Measurements from ENCODE around the gene BOLA1. TPM values are rescaled to one million over a fixed set of nuclear protein-coding genes. Genes with fewer than 3 reads are reported as not detected.
A peak's percentile ranks its signal among the peaks of the same experiment; 100 is the strongest.

BOLA1 gene
- total RNA-seq, 1 donor from 2014 or later, result 11.6 TPM

DNA sequence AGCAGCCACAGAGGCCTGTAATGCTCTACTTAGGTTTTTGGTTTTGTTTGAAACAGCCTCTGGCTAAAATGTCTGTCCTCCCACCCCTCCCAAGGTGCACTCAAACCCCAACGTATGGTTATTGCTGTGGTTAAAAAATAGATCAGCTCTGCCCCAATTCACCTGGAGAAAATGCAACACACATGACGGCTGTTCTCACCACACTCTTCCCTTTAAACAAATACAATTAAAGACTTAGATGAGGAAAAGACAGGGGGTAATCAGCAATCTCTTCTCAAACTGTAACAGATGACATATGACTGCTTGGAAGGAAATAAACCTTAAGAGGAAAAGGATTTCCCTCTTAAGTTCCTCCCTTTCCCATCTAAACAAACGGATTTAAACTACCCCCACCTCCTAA is 43.5 kb downstream of the BOLA1 start:
- no peak overlapping the region for H3K4me3 Mint-ChIP-seq
- H3K27ac Mint-ChIP-seq, result peak overlapping the region; percentile 73
- H3K36me3 Mint-ChIP-seq, result peaks cover 15% of the 10 kb centered on the region
- H3K27me3 Mint-ChIP-seq (ENCODE audit: low read depth), result no peaks in the 10 kb centered on the region
- DNase-seq (ENCODE audit: low spot score in 2 of 2, unreplicated experiment in 2 of 2), result no peak
- TF ChIP-seq, protein P1, sequence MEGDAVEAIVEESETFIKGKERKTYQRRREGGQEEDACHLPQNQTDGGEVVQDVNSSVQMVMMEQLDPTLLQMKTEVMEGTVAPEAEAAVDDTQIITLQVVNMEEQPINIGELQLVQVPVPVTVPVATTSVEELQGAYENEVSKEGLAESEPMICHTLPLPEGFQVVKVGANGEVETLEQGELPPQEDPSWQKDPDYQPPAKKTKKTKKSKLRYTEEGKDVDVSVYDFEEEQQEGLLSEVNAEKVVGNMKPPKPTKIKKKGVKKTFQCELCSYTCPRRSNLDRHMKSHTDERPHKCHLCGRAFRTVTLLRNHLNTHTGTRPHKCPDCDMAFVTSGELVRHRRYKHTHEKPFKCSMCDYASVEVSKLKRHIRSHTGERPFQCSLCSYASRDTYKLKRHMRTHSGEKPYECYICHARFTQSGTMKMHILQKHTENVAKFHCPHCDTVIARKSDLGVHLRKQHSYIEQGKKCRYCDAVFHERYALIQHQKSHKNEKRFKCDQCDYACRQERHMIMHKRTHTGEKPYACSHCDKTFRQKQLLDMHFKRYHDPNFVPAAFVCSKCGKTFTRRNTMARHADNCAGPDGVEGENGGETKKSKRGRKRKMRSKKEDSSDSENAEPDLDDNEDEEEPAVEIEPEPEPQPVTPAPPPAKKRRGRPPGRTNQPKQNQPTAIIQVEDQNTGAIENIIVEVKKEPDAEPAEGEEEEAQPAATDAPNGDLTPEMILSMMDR (IDR thresholded peaks at IDR 0.05; ENCODE audit: unreplicated experiment), result no peak
- H3K4me1 Mint-ChIP-seq, result peaks cover 18% of the 10 kb centered on the region
- no peaks in the 10 kb centered on the region for H3K9me3 Mint-ChIP-seq

DNA sequence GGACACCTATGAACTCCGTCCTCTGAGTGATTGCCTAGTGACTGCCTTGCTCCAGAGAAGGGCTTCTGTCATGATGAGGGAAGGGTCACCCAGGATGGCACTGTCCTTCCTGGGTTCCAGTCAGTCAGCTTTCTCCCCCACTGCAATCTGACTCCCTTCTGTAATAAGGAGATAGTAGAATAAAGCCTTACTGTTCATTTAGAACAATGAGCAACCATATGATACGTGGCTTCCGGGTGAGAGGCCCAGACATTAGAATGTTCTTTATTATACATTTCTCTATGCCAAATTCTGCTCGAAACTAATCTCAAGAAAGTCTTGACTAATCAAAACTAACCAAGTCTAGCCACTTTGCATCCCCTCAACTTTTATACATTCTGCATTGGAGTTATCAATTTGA is 45.8 kb downstream of the BOLA1 start:
- Mint-ChIP-seq H3K4me3 (no peak overlapping the region), H3K36me3 (peaks cover 25% of the 10 kb centered on the region), H3K27ac (no peak overlapping the region)

DNA sequence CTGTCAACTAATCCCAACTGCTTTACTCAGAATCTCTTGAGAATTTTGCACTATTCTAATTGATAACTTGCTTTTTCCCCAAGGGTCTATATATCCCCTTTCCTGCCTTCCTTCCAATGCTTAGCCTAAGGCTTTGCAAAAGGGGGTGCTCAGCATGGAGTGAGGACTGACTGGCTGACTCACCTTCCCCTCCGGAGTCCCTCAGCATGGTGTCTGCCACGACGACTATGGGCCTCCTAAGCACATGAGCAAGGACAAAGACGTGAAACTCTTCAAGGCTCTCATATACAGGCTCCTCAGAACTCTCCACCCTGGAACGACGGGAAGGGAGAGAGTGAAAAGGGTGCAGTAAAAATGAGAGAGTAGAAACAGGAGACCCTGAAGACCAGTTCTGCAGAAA is 50.5 kb downstream of the BOLA1 start:
- H3K27me3 Mint-ChIP-seq (ENCODE audit: low read depth), result no peaks in the 10 kb centered on the region
- no peak overlapping the region for H3K27ac Mint-ChIP-seq
- H3K4me1 Mint-ChIP-seq, result no peaks in the 10 kb centered on the region
- TF ChIP-seq, protein P1 (IDR thresholded peaks at IDR 0.05; ENCODE audit: unreplicated experiment), result no peak
- H3K4me3 Mint-ChIP-seq, result no peak overlapping the region
- H3K9me3 Mint-ChIP-seq, result peaks cover 16% of the 10 kb centered on the region
- H3K36me3 Mint-ChIP-seq, result peaks cover 43% of the 10 kb centered on the region
- no peak for DNase-seq (ENCODE audit: low spot score in 2 of 2, unreplicated experiment in 2 of 2)

More for the DNA sequence above, 45.8 kb downstream of the BOLA1 start:
- TF ChIP-seq, protein P1 (IDR thresholded peaks at IDR 0.05; ENCODE audit: unreplicated experiment), result no peak
- DNase-seq (ENCODE audit: low spot score in 2 of 2, unreplicated experiment in 2 of 2), result no peak
- Mint-ChIP-seq H3K27me3 (ENCODE audit: low read depth) (no peaks in the 10 kb centered on the region), H3K4me1 (peaks cover 5% of the 10 kb centered on the region), H3K9me3 (no peaks in the 10 kb centered on the region)

Other genes starting within 250 kb of the BOLA1 start
- gene FCGR1A, start 116.9 kb upstream of the BOLA1 start, total RNA-seq, result not detected in 3 replicates
- 19.1 to 20.3 TPM (median 19.6 TPM) in 3 replicates for gene SV2A, start 18.3 kb downstream of the BOLA1 start, total RNA-seq
- gene SF3B4, start 28.2 kb downstream of the BOLA1 start, total RNA-seq, result 68.7 to 72.8 TPM (median 69.2 TPM) in 3 replicates
- 35.1 to 39.3 TPM (median 37.4 TPM) in 3 replicates for gene MTMR11, start 37.3 kb downstream of the BOLA1 start, total RNA-seq
- gene OTUD7B, start 111.2 kb downstream of the BOLA1 start, total RNA-seq, result 48.5 to 50.7 TPM (median 48.9 TPM) in 3 replicates
- gene VPS45, start 168.2 kb downstream of the BOLA1 start, total RNA-seq, result 51.3 to 56.5 TPM (median 53.0 TPM) in 3 replicates

Data from mesothelial cell of epicardium (in vitro differentiated cells).